CD4-positive, alpha-beta memory T cell (primary cell): ENCODE measurements around the gene KRTAP2-2. TPM values are rescaled to one million over a fixed set of nuclear protein-coding genes. Genes with fewer than 3 reads are reported as not detected.
A peak's percentile ranks its signal among the peaks of the same experiment; 100 is the strongest.
"Not testable (repeated sequence)": the region's sequence is repeated elsewhere in the genome, so short reads cannot be mapped to it uniquely, and the experiment has no call there.

ENCODE experiments used
- CTCF ChIA-PET: fragments of 350-600 bp; sonication (Branson Sonifier 250); formaldehyde crosslinking; loops from one replicate; lab custom pipeline; 2021; ENCODE audit warnings: inconsistent platforms; ENCODE audit not compliant: partially characterized antibody; lab: Charles Lee
- POLR2A ChIA-PET: fragments of 350-600 bp; sonication (Branson Sonifier 250); formaldehyde crosslinking; loops from one replicate; lab custom pipeline; 2021; ENCODE audit not compliant: partially characterized antibody; lab: Charles Lee
- DNase-seq, 5 donors: peaks; one replicate each; pipeline versions ENCODE4 v3.0.0 to v3.0.0-alpha.2; 2020 to 2022; ENCODE audit warnings: mixed read lengths in 1 of 5
- H3K27ac ChIP-seq: one replicate; pipeline ENCODE4 v1.7.0; 2013; ENCODE audit warnings: low read depth, low read length
- H3K27me3 ChIP-seq: 2 replicates; pipeline ENCODE4 v1.7.0; 2013; ENCODE audit warnings: mild to moderate bottlenecking, low read length, moderate library complexity; ENCODE audit not compliant: insufficient read depth
- H3K36me3 ChIP-seq: 2 replicates; pipeline ENCODE4 v1.7.0; 2013; ENCODE audit warnings: mild to moderate bottlenecking, low read length, moderate library complexity; ENCODE audit not compliant: insufficient read depth
- H3K4me1 ChIP-seq: 2 replicates; pipeline ENCODE4 v1.7.0; 2013; ENCODE audit warnings: mild to moderate bottlenecking, low read length, moderate library complexity; ENCODE audit not compliant: insufficient read depth
- H3K4me3 ChIP-seq, 2 donors: one replicate each; pipeline ENCODE4 v1.7.0; 2013; ENCODE audit warnings: low read length in 2 of 2, mild to moderate bottlenecking in 1 of 2
- H3K9me3 ChIP-seq, 2 donors: one replicate each; pipeline ENCODE4 v1.7.0; 2013; ENCODE audit warnings: low read length in 2 of 2, control low read depth in 1 of 2; ENCODE audit not compliant: control insufficient read depth in 1 of 2
- H3K27ac Mint-ChIP-seq, 7 donors: one replicate each; pipeline ENCODE4 v1.8.0; 2020 to 2021; ENCODE audit warnings: mixed read lengths in 7 of 7, mild to moderate bottlenecking in 6 of 7, inconsistent platforms in 3 of 7, moderate library complexity in 3 of 7
- H3K27me3 Mint-ChIP-seq, 2 donors: one replicate each; pipeline ENCODE4 v1.8.0; 2020 to 2021; ENCODE audit warnings: mixed read lengths in 2 of 2
- H3K36me3 Mint-ChIP-seq, 2 donors: one replicate each; pipeline ENCODE4 v1.8.0; 2020 to 2021; ENCODE audit warnings: mixed read lengths in 2 of 2, inconsistent platforms in 1 of 2, mild to moderate bottlenecking in 1 of 2
- H3K4me1 Mint-ChIP-seq, 4 donors: one replicate each; pipeline ENCODE4 v1.8.0; 2020 to 2021; ENCODE audit warnings: mixed read lengths in 4 of 4, mild to moderate bottlenecking in 1 of 4
- H3K4me3 Mint-ChIP-seq, 8 donors: one replicate each; pipeline ENCODE4 v1.8.0; 2020 to 2021; ENCODE audit warnings: mixed read lengths in 8 of 8, mild to moderate bottlenecking in 7 of 8, moderate library complexity in 6 of 8, inconsistent platforms in 3 of 8
- H3K9me3 Mint-ChIP-seq, 8 donors: one replicate each; pipeline ENCODE4 v1.8.0; 2020 to 2021; ENCODE audit warnings: mixed read lengths in 8 of 8, mild to moderate bottlenecking in 5 of 8, inconsistent platforms in 3 of 8, moderate library complexity in 1 of 8
- intact Hi-C: fragments of 100-400 bp; cut with micrococcal nuclease; formaldehyde crosslinking; loops from one replicate; pipeline ENCODE4 v1.15.1; 2023
- polyA plus RNA-seq, 2 donors: library from polyadenylated mRNA; unstranded; fragments of 300-500 nt; fragmentation: Illumina TruSeq; gene quantifications; one replicate each; pipeline ENCODE4 v1.2.3, GENCODE V29; 2021
- total RNA-seq, 2 experiments: library from RNA; stranded (reverse); gene quantifications; one replicate each; pipeline ENCODE4 v1.2.3, GENCODE V29; 2021

KRTAP2-2 gene
- total and polyA plus RNA-seq, 4 experiments from 2014 or later = not detected

- Histone ChIP-seq H3K4me3 (no peak overlapping the region), H3K27ac (no peak overlapping the region), H3K36me3 (no peaks in the 10 kb centered on the region), H3K4me1 (no peaks in the 10 kb centered on the region), H3K9me3 (no peaks in the 10 kb centered on the region), H3K27me3 (no peaks in the 10 kb centered on the region)
- POLR2A ChIA-PET = no interaction called here
- no peaks in the 10 kb centered on the region for H3K4me1 Mint-ChIP-seq
- intact Hi-C loops = no loop called here
- no peak for DNase-seq
- H3K27me3 Mint-ChIP-seq = peaks cover 4 to 11% of the 10 kb centered on the region in 2 donors
- H3K9me3 Mint-ChIP-seq = peaks cover 0 to 9% (median 3%) of the 10 kb centered on the region in 8 donors
- no peak overlapping the region for H3K27ac Mint-ChIP-seq
- H3K4me3 Mint-ChIP-seq = no peak overlapping the region
- CTCF ChIA-PET = no interaction called here
- no peaks in the 10 kb centered on the region for H3K36me3 Mint-ChIP-seq
Measured at GRCh38 chr17:41037853-41038350, 17.1 kb downstream of the KRTAP2-2 start.

- H3K9me3 Mint-ChIP-seq, H3K36me3 ChIP-seq, POLR2A ChIA-PET, H3K4me1 Mint-ChIP-seq, H3K27ac ChIP-seq, H3K4me1 ChIP-seq, H3K27me3 ChIP-seq, CTCF ChIA-PET, H3K36me3 Mint-ChIP-seq, H3K9me3 ChIP-seq, intact Hi-C loops, H3K4me3 Mint-ChIP-seq, H3K4me3 ChIP-seq: not testable (repeated sequence)
- Mint-ChIP-seq H3K27me3 (peaks cover 13 to 14% of the 10 kb centered on the region in 2 donors), H3K27ac (peak within 1 kb of the TSS in 1 of 7 donors; percentile 46)
- peak in 1 of 5 donors; percentile 29 for DNase-seq
Measured at GRCh38 chr17:41034346-41034935, 20.6 kb downstream of the KRTAP2-2 start, which contains the start of gene KRTAP1-3. TSS of gene KRTAP1-3 (minus strand) at chr17:41034874. CDS start at chr17:41034821, 53 bp downstream.

DNA sequence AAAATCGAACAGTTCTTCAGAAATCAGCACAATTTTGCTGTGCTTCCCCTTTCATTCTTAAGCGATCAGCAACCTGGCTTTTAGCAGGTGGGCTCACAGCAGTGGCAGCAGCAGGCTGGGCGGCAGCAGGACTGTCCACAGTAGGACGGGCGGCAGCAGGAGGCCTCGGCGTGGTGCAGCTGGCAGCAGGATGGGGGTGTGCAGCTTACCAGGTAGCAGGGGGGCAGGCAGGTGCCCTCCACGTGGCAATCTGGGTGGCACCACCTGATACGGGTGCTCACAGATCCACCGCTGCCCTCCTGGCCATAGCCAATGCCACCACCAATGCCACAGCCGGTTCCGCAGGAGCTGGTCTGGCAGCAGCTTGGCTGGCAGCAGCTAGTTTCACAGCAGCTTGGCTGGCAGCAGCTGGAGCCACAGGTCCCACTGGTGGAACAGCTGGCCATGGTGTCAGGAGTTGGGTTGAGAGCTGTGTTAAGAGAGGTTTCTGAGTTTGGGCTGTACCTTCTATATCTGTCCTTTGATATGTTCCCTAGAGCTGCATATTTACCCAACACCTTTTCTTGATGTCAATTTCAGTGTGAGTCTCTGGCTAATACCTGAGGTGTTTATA, 25.3 kb downstream of the KRTAP2-2 start, which contains the start of gene KRTAP1-4:
Gene KRTAP1-4, minus strand, starts transcription at position 563 of the 613 bp plus-strand sequence. Its CDS starts 117 bp downstream, at position 446.
- Histone ChIP-seq H3K4me3 (no peak within 1 kb of the TSS), H3K27me3 (no peaks in the 10 kb centered on the region), H3K4me1 (no peaks in the 10 kb centered on the region), H3K27ac (no peak within 1 kb of the TSS), H3K9me3 (no peaks in the 10 kb centered on the region), H3K36me3 (no peaks in the 10 kb centered on the region)
- Mint-ChIP-seq H3K9me3 (no peaks in the 10 kb centered on the region), H3K36me3 (no peaks in the 10 kb centered on the region), H3K27me3 (peaks cover 18 to 23% of the 10 kb centered on the region in 2 donors), H3K4me1 (no peaks in the 10 kb centered on the region), H3K4me3 (no peak within 1 kb of the TSS), H3K27ac (no peak within 1 kb of the TSS)
- DNase-seq = peak in 1 of 5 donors; percentile 15
- intact Hi-C loops = no loop called here
- CTCF ChIA-PET = no interaction called here
- POLR2A ChIA-PET = no interaction called here

GRCh38 chr17:41026715-41027471, 28.1 kb downstream of the KRTAP2-2 start, which contains the start of gene KRTAP1-5:
TSS of gene KRTAP1-5 (minus strand) at chr17:41027208. CDS start at chr17:41027155, 53 bp downstream.
- intact Hi-C loops = no loop called here
- ChIA-PET POLR2A (no interaction called here), CTCF (no interaction called here)
- H3K4me3 ChIP-seq = no peak within 1 kb of the TSS
- H3K9me3 ChIP-seq = no peaks in the 10 kb centered on the region
- H3K27me3 ChIP-seq = no peaks in the 10 kb centered on the region
- no peaks in the 10 kb centered on the region for H3K9me3 Mint-ChIP-seq
- no peak within 1 kb of the TSS for H3K27ac ChIP-seq
- H3K36me3 Mint-ChIP-seq = no peaks in the 10 kb centered on the region
- no peak within 1 kb of the TSS for H3K27ac Mint-ChIP-seq
- peaks cover 17 to 25% of the 10 kb centered on the region in 2 donors for H3K27me3 Mint-ChIP-seq
- no peaks in the 10 kb centered on the region for H3K4me1 Mint-ChIP-seq
- DNase-seq = no peak
- H3K4me1 ChIP-seq = no peaks in the 10 kb centered on the region
- no peak within 1 kb of the TSS for H3K4me3 Mint-ChIP-seq
- no peaks in the 10 kb centered on the region for H3K36me3 ChIP-seq

GRCh38 chr17:41024697-41025096, 30.3 kb downstream of the KRTAP2-2 start:
- no peak overlapping the region for H3K4me3 Mint-ChIP-seq
- no peak overlapping the region for H3K27ac Mint-ChIP-seq
- intact Hi-C loops = no loop called here
- no peaks in the 10 kb centered on the region for H3K4me1 Mint-ChIP-seq
- no peaks in the 10 kb centered on the region for H3K9me3 ChIP-seq
- no peak overlapping the region for H3K4me3 ChIP-seq
- ChIA-PET POLR2A (no interaction called here), CTCF (no interaction called here)
- H3K27me3 ChIP-seq = no peaks in the 10 kb centered on the region
- no peaks in the 10 kb centered on the region for H3K36me3 ChIP-seq
- H3K36me3 Mint-ChIP-seq = no peaks in the 10 kb centered on the region
- H3K27ac ChIP-seq = no peak overlapping the region
- H3K4me1 ChIP-seq = no peaks in the 10 kb centered on the region
- no peak for DNase-seq
- H3K27me3 Mint-ChIP-seq = peaks cover 14 to 16% of the 10 kb centered on the region in 2 donors
- peaks cover 0 to 6% (median 3%) of the 10 kb centered on the region in 8 donors for H3K9me3 Mint-ChIP-seq

DNA sequence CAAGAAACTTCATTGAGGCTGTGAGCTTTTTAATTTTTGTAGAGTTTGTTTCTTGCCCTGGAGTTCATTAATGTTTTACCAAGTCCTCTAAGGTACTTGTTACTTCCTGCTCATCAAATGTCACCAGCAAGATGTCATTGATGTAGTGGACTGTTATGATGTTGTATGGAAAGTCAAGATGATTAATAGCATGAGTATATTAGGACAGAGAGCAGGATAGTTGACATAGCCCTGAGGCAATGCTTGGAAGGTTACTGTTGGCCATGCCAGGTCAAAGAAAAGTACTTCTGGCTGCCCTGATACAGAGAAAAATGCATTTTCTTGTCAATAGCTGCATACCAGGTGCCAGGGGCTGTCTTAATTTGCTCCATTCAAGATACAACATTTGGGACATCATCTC, 34.7 kb downstream of the KRTAP2-2 start:
- intact Hi-C loops = no loop called here
- ChIA-PET CTCF (no interaction called here), POLR2A (no interaction called here)
- peaks cover 7 to 10% of the 10 kb centered on the region in 2 donors for H3K27me3 Mint-ChIP-seq
- no peaks in the 10 kb centered on the region for H3K4me1 Mint-ChIP-seq
- Histone ChIP-seq H3K27me3 (no peaks in the 10 kb centered on the region), H3K4me1 (no peaks in the 10 kb centered on the region), H3K4me3 (no peak overlapping the region), H3K36me3 (no peaks in the 10 kb centered on the region), H3K9me3 (no peaks in the 10 kb centered on the region), H3K27ac (no peak overlapping the region)
- H3K4me3 Mint-ChIP-seq = no peak overlapping the region
- no peaks in the 10 kb centered on the region for H3K36me3 Mint-ChIP-seq
- DNase-seq = no peak
- peaks cover 0 to 6% (median 3%) of the 10 kb centered on the region in 8 donors for H3K9me3 Mint-ChIP-seq
- H3K27ac Mint-ChIP-seq = no peak overlapping the region

DNA sequence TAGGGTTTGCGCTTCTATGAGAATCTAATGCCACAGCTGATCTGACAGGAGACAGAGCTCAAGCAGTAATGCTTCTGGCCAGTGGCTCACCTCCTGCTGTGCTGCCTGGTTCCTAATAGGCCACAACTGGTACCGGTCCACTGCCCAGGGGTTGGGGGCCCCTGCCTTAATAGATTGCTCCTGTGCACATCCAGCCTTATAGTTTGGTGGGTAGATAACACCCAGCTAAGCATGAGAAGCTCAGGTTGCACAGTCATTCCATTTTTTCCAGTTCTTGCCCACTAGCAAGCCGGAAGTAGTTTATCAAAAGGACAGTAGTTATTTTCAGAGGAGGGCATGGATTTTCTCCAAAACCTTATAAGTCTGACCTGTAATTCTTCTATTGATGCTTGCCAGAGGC, 35.6 kb downstream of the KRTAP2-2 start:
- no peak overlapping the region for H3K4me3 Mint-ChIP-seq
- CTCF ChIA-PET = no interaction called here

More for the DNA sequence above, 35.6 kb downstream of the KRTAP2-2 start:
- H3K36me3 ChIP-seq = no peaks in the 10 kb centered on the region
- peaks cover 8 to 10% of the 10 kb centered on the region in 2 donors for H3K27me3 Mint-ChIP-seq
- H3K9me3 ChIP-seq = no peaks in the 10 kb centered on the region
- intact Hi-C loops = no loop called here
- H3K27me3 ChIP-seq = no peaks in the 10 kb centered on the region
- DNase-seq = no peak
- POLR2A ChIA-PET = no interaction called here
- H3K9me3 Mint-ChIP-seq = peaks cover 0 to 6% (median 3%) of the 10 kb centered on the region in 8 donors
- no peaks in the 10 kb centered on the region for H3K36me3 Mint-ChIP-seq
- H3K4me3 ChIP-seq = no peak overlapping the region
- no peak overlapping the region for H3K27ac Mint-ChIP-seq
- H3K27ac ChIP-seq = no peak overlapping the region
- no peaks in the 10 kb centered on the region for H3K4me1 ChIP-seq
- no peaks in the 10 kb centered on the region for H3K4me1 Mint-ChIP-seq
